ENCODE measurements around the gene DNM3.

Gene DNM3

GRCh38 chr1:171931752-171932151 lies 90.5 kb downstream of the DNM3 start:
- no peak for DNase-seq

- no peak for DNase-seq
These were observed 93.4 kb downstream of the DNM3 start for GRCh38 chr1:171934664-171935063.

GRCh38 chr1:171935086-171935485 lies 93.8 kb downstream of the DNM3 start:
- no peak for DNase-seq

GRCh38 chr1:171935664-171936063 lies 94.4 kb downstream of the DNM3 start:
- DNase-seq = no peak

GRCh38 chr1:171937938-171938337 lies 96.6 kb downstream of the DNM3 start:
- DNase-seq = no peak

- DNase-seq = no peak
These were observed 98.4 kb downstream of the DNM3 start for GRCh38 chr1:171939740-171940139.

- no peak for DNase-seq
These were observed 99.1 kb downstream of the DNM3 start for GRCh38 chr1:171940368-171940767.

- DNase-seq = no peak
These were observed 100.6 kb downstream of the DNM3 start for GRCh38 chr1:171941920-171942319.

- DNase-seq = no peak
These were observed 102.8 kb downstream of the DNM3 start for GRCh38 chr1:171943973-171944561.

- peak in 1 of 2 experiments; percentile 3 for DNase-seq
These were observed 107.2 kb downstream of the DNM3 start for GRCh38 chr1:171948511-171948910.

GRCh38 chr1:171949316-171949715 lies 108.0 kb downstream of the DNM3 start:
- DNase-seq = no peak

- DNase-seq = no peak
These were observed 112.5 kb downstream of the DNM3 start for GRCh38 chr1:171953835-171954234.

GRCh38 chr1:171954361-171954760 lies 113.1 kb downstream of the DNM3 start:
- no peak for DNase-seq

GRCh38 chr1:171961861-171962260 lies 120.6 kb downstream of the DNM3 start:
- no peak for DNase-seq

- DNase-seq = no peak
These were observed 122.5 kb downstream of the DNM3 start for GRCh38 chr1:171963762-171964161.

GRCh38 chr1:171965777-171966176 lies 124.5 kb downstream of the DNM3 start:
- no peak for DNase-seq

- DNase-seq = no peak
These were observed 125.3 kb downstream of the DNM3 start for GRCh38 chr1:171966426-171967220.

- DNase-seq = no peak
These were observed 127.9 kb downstream of the DNM3 start for GRCh38 chr1:171969226-171969625.

- DNase-seq = no peak
These were observed 128.5 kb downstream of the DNM3 start for GRCh38 chr1:171969813-171970212.

- DNase-seq = no peak
These were observed 131.5 kb downstream of the DNM3 start for GRCh38 chr1:171972846-171973245.

- no peak for DNase-seq
These were observed 132.1 kb downstream of the DNM3 start for GRCh38 chr1:171973421-171973820.

GRCh38 chr1:171981303-171981702 lies 140.0 kb downstream of the DNM3 start:
- DNase-seq = no peak

GRCh38 chr1:171983584-171983983 lies 142.3 kb downstream of the DNM3 start:
- DNase-seq = peak; percentile 6 to 19

- DNase-seq = no peak
These were observed 143.0 kb downstream of the DNM3 start for GRCh38 chr1:171984262-171984661.

Data from AML-193 (cell line).